NB4 (cell line): Measurements from ENCODE around the gene RECK.

Experiments used
- CTCF ChIP-seq: IDR thresholded peaks from one replicate; pipeline ENCODE4 v1.5.1; 2012; ENCODE audit warnings: low read depth, low read length
- POLR2A ChIP-seq: IDR thresholded peaks from 2 replicates; pipeline ENCODE4 v1.6.1; 2011; ENCODE audit warnings: mild to moderate bottlenecking; ENCODE audit not compliant: insufficient read length; ENCODE audit errors: extremely low read depth

GRCh38 chr9:36011379-36011778 is 25.3 kb upstream of the RECK start:
- no peak for TF ChIP-seq CTCF
- no peak for TF ChIP-seq POLR2A
